ENCODE data around the gene ECPAS. TPM values are rescaled to one million over a fixed set of nuclear protein-coding genes. Genes with fewer than 3 reads are reported as not detected.

ECPAS gene
- total and polyA plus RNA-seq, 2 donors from 2014 or later, result 28.1 to 83.7 TPM

GRCh38 chr9:111481885-111482636 is 2.1 kb downstream of the ECPAS start:
- intact Hi-C loops (cut with DNase I), result no loop called here
- no peak for FAIRE-seq
- Histone ChIP-seq H3K27ac (ENCODE audit: low read depth in 2 of 2, low read length in 2 of 2) (no peak overlapping the region), H3K4me1 (ENCODE audit: control insufficient read depth in 2 of 3, insufficient read depth in 2 of 3, low read depth in 1 of 3, low read length in 3 of 3) (peaks cover 0 to 9% (median 2%) of the 10 kb centered on the region in 3 donors), H3K9me3 (ENCODE audit: control insufficient read depth in 2 of 3, insufficient read depth in 1 of 3, low read length in 3 of 3) (no peaks in the 10 kb centered on the region), H3K4me3 (ENCODE audit: low read length in 3 of 3) (peak overlapping the region; percentile 79 to 83 (median 81)), H3K36me3 (ENCODE audit: control insufficient read depth in 2 of 3, insufficient read depth in 3 of 3, low read length in 3 of 3) (no peaks in the 10 kb centered on the region), H3K27me3 (ENCODE audit: control insufficient read depth, insufficient read depth, low read length) (no peaks in the 10 kb centered on the region), H3K9ac (ENCODE audit: low read length in 3 of 3) (peak overlapping the region; percentile 59 to 96 (median 76))
- peak in 3 of 5 donors; percentile 17 to 53 (median 45) for DNase-seq
- no peak for TF ChIP-seq CTCF (IDR thresholded peaks at IDR 0.05; ENCODE audit: borderline replicate concordance, extremely low read depth, insufficient read depth)

GRCh38 chr9:111477677-111478076 is 6.5 kb downstream of the ECPAS start:
- no peaks in the 10 kb centered on the region for H3K9me3 ChIP-seq (ENCODE audit: control insufficient read depth in 2 of 3, insufficient read depth in 1 of 3, low read length in 3 of 3)
- no peak overlapping the region for H3K4me3 ChIP-seq (ENCODE audit: low read length in 3 of 3)
- no peak overlapping the region for H3K9ac ChIP-seq (ENCODE audit: low read length in 3 of 3)
- peaks cover 0 to 9% (median 2%) of the 10 kb centered on the region in 3 donors for H3K4me1 ChIP-seq (ENCODE audit: control insufficient read depth in 2 of 3, insufficient read depth in 2 of 3, low read depth in 1 of 3, low read length in 3 of 3)
- TF ChIP-seq CTCF (IDR thresholded peaks at IDR 0.05; ENCODE audit: borderline replicate concordance, extremely low read depth, insufficient read depth), result no peak
- H3K27ac ChIP-seq (ENCODE audit: low read depth in 2 of 2, low read length in 2 of 2), result no peak overlapping the region
- intact Hi-C loops (cut with DNase I), result no loop called here
- DNase-seq (no peak), FAIRE-seq (no peak)
- no peaks in the 10 kb centered on the region for H3K36me3 ChIP-seq (ENCODE audit: control insufficient read depth in 2 of 3, insufficient read depth in 3 of 3, low read length in 3 of 3)
- no peaks in the 10 kb centered on the region for H3K27me3 ChIP-seq (ENCODE audit: control insufficient read depth, insufficient read depth, low read length)

GRCh38 chr9:111475195-111475594 is 9.0 kb downstream of the ECPAS start:
- peaks cover 0 to 3% (median 0%) of the 10 kb centered on the region in 3 donors for H3K4me1 ChIP-seq (ENCODE audit: control insufficient read depth in 2 of 3, insufficient read depth in 2 of 3, low read depth in 1 of 3, low read length in 3 of 3)
- H3K36me3 ChIP-seq (ENCODE audit: control insufficient read depth in 2 of 3, insufficient read depth in 3 of 3, low read length in 3 of 3), result no peaks in the 10 kb centered on the region
- H3K9ac ChIP-seq (ENCODE audit: low read length in 3 of 3), result no peak overlapping the region
- H3K9me3 ChIP-seq (ENCODE audit: control insufficient read depth in 2 of 3, insufficient read depth in 1 of 3, low read length in 3 of 3), result no peaks in the 10 kb centered on the region
- no peak for TF ChIP-seq CTCF (IDR thresholded peaks at IDR 0.05; ENCODE audit: borderline replicate concordance, extremely low read depth, insufficient read depth)
- H3K4me3 ChIP-seq (ENCODE audit: low read length in 3 of 3), result no peak overlapping the region
- no peak for FAIRE-seq
- H3K27me3 ChIP-seq (ENCODE audit: control insufficient read depth, insufficient read depth, low read length), result no peaks in the 10 kb centered on the region
- intact Hi-C loops (cut with DNase I), result no loop called here
- H3K27ac ChIP-seq (ENCODE audit: low read depth in 2 of 2, low read length in 2 of 2), result no peak overlapping the region
- no peak for DNase-seq

Measured in kidney (tissue), 14 donors.